KMS-11 (cell line): ENCODE data around the gene ZBTB25.

Source experiments
- H2AFZ ChIP-seq: fragments of 200-600 bp; sonication (generic); 2 replicates; pipeline ENCODE4 v1.6.1; 2016; ENCODE audit warnings: antibody characterized with exemption, mixed run types, low read depth
- H3K27ac ChIP-seq: fragments of 200-600 bp; sonication (generic); 2 replicates; pipeline ENCODE4 v1.6.1; 2016; ENCODE audit warnings: mild to moderate bottlenecking, mixed run types
- H3K27me3 ChIP-seq: fragments of 200-600 bp; sonication (generic); 2 replicates; pipeline ENCODE4 v1.6.1; 2017; ENCODE audit warnings: mild to moderate bottlenecking, low read depth, mixed run types, moderate library complexity; ENCODE audit not compliant: insufficient read depth
- H3K36me3 ChIP-seq: fragments of 200-600 bp; sonication (generic); 2 replicates; pipeline ENCODE4 v1.6.1; 2017; ENCODE audit warnings: mild to moderate bottlenecking, mixed run types; ENCODE audit not compliant: insufficient read depth
- H3K4me1 ChIP-seq: fragments of 200-600 bp; sonication (generic); 2 replicates; pipeline ENCODE4 v1.6.1; 2016; ENCODE audit warnings: mild to moderate bottlenecking, low read depth, mixed run types; ENCODE audit not compliant: poor library complexity, severe bottlenecking
- H3K4me2 ChIP-seq: fragments of 200-600 bp; sonication (generic); 2 replicates; pipeline ENCODE4 v1.7.0; 2016; ENCODE audit warnings: mild to moderate bottlenecking, mixed run types
- H3K4me3 ChIP-seq: fragments of 200-600 bp; sonication (generic); IDR thresholded peaks from 2 replicates; pipeline ENCODE4 v1.6.1; 2017; ENCODE audit warnings: low read depth, low read length, mixed read lengths; ENCODE audit not compliant: insufficient read depth
- H3K79me2 ChIP-seq: fragments of 200-600 bp; sonication (generic); 2 replicates; pipeline ENCODE4 v1.6.1; 2016; ENCODE audit warnings: low read depth, mixed run types; ENCODE audit not compliant: insufficient read depth
- H3K9ac ChIP-seq: fragments of 200-600 bp; sonication (generic); 2 replicates; pipeline ENCODE4 v1.6.1; 2016; ENCODE audit warnings: mild to moderate bottlenecking, mixed run types
- H4K20me1 ChIP-seq: fragments of 200-600 bp; sonication (generic); 2 replicates; pipeline ENCODE4 v1.6.1; 2016; ENCODE audit warnings: mild to moderate bottlenecking, mixed run types; ENCODE audit not compliant: insufficient read depth
- TF ChIP-seq, protein P1 (sequence below): fragments of 200-600 bp; sonication (generic); conservative IDR thresholded peaks from 2 replicates; pipeline ENCODE4 v1.6.1; 2017; ENCODE audit warnings: low read depth, mild to moderate bottlenecking, antibody characterized with exemption, low read length, moderate library complexity, mixed read lengths

Gene ZBTB25

GRCh38 chr14:64412237-64412636, 91.4 kb downstream of the ZBTB25 start:
- Histone ChIP-seq H3K27ac (no peak overlapping the region), H3K9ac (no peak overlapping the region), H2AFZ (no peak overlapping the region), H3K27me3 (no peaks in the 10 kb centered on the region), H3K4me3 (no peak overlapping the region), H4K20me1 (no peaks in the 10 kb centered on the region), H3K36me3 (no peaks in the 10 kb centered on the region), H3K79me2 (no peaks in the 10 kb centered on the region), H3K4me2 (no peak overlapping the region), H3K4me1 (peaks cover 29% of the 10 kb centered on the region)
- TF ChIP-seq, protein P1, sequence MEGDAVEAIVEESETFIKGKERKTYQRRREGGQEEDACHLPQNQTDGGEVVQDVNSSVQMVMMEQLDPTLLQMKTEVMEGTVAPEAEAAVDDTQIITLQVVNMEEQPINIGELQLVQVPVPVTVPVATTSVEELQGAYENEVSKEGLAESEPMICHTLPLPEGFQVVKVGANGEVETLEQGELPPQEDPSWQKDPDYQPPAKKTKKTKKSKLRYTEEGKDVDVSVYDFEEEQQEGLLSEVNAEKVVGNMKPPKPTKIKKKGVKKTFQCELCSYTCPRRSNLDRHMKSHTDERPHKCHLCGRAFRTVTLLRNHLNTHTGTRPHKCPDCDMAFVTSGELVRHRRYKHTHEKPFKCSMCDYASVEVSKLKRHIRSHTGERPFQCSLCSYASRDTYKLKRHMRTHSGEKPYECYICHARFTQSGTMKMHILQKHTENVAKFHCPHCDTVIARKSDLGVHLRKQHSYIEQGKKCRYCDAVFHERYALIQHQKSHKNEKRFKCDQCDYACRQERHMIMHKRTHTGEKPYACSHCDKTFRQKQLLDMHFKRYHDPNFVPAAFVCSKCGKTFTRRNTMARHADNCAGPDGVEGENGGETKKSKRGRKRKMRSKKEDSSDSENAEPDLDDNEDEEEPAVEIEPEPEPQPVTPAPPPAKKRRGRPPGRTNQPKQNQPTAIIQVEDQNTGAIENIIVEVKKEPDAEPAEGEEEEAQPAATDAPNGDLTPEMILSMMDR, result no peak

GRCh38 chr14:64411001-64411400, 92.6 kb downstream of the ZBTB25 start:
- no peak overlapping the region for H2AFZ ChIP-seq
- H3K36me3 ChIP-seq, result no peaks in the 10 kb centered on the region
- no peaks in the 10 kb centered on the region for H4K20me1 ChIP-seq
- H3K4me2 ChIP-seq, result no peak overlapping the region
- H3K9ac ChIP-seq, result no peak overlapping the region
- H3K27ac ChIP-seq, result no peak overlapping the region
- TF ChIP-seq, protein P1, result no peak
- no peaks in the 10 kb centered on the region for H3K79me2 ChIP-seq
- H3K4me3 ChIP-seq, result no peak overlapping the region
- no peaks in the 10 kb centered on the region for H3K27me3 ChIP-seq
- H3K4me1 ChIP-seq, result peaks cover 16% of the 10 kb centered on the region

GRCh38 chr14:64410084-64410774, 93.4 kb downstream of the ZBTB25 start:
- TF ChIP-seq, protein P1, result no peak
- Histone ChIP-seq H2AFZ (no peak overlapping the region), H3K4me1 (peaks cover 10% of the 10 kb centered on the region), H3K79me2 (no peaks in the 10 kb centered on the region), H3K27me3 (no peaks in the 10 kb centered on the region), H3K36me3 (no peaks in the 10 kb centered on the region), H3K4me3 (no peak overlapping the region), H3K4me2 (no peak overlapping the region), H4K20me1 (no peaks in the 10 kb centered on the region), H3K9ac (no peak overlapping the region), H3K27ac (no peak overlapping the region)

DNA sequence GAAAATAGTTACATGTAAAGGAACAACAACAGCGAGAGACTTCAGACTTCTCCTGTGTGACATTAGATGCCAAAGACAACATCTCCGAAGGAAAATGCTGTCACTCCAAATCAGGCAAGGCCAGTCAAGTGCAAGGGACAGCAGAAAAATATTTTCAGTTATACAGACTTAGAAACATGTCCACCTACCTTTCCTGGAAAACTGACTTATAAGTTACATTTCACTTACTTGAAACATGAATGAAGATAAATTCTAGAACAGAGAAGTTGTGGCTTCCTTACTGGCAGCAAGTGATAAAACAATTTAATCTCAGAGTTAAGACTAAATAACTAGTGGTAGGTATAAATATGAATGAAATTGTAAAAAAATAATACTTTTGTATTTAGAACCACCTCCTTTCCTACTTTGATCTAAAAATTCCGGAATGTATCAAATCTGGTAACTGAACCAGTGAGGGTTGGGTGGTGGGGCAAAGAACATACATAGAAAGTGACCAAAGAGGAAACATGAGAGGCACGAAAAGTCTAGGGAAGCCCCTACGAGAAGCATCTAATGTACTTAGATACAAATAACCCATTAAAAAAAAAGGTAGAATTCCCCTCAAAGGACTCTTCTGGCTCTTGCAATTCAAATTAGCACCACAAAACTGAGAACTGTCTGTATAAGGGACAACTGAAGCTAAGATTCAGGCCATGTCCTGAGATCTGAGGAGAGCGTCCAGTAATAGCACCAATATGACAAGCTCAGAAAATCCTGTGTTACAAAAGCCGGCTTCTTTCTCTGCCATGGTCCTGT, 94.3 kb downstream of the ZBTB25 start:
- no peak overlapping the region for H2AFZ ChIP-seq
- H3K4me2 ChIP-seq, result no peak overlapping the region
- H3K27ac ChIP-seq, result no peak overlapping the region
- H3K79me2 ChIP-seq, result no peaks in the 10 kb centered on the region
- no peaks in the 10 kb centered on the region for H3K27me3 ChIP-seq
- no peak overlapping the region for H3K4me3 ChIP-seq
- no peak overlapping the region for H3K9ac ChIP-seq
- TF ChIP-seq, protein P1, result no peak
- peaks cover 1% of the 10 kb centered on the region for H3K4me1 ChIP-seq
- no peaks in the 10 kb centered on the region for H4K20me1 ChIP-seq
- no peaks in the 10 kb centered on the region for H3K36me3 ChIP-seq
